GM21825 (cell line): ENCODE measurements around the gene WDR87.
"Not testable (repeated sequence)": the region's sequence is repeated elsewhere in the genome, so short reads cannot be mapped to it uniquely, and the experiment has no call there.

Experiments
- ATAC-seq: cut with Tn5 transposase; IDR thresholded peaks from one replicate; pipeline ENCODE4 v1.9.1; 2021; ENCODE audit warnings: mild to moderate bottlenecking, moderate library complexity; ENCODE audit not compliant: unreplicated experiment

WDR87 gene

DNA sequence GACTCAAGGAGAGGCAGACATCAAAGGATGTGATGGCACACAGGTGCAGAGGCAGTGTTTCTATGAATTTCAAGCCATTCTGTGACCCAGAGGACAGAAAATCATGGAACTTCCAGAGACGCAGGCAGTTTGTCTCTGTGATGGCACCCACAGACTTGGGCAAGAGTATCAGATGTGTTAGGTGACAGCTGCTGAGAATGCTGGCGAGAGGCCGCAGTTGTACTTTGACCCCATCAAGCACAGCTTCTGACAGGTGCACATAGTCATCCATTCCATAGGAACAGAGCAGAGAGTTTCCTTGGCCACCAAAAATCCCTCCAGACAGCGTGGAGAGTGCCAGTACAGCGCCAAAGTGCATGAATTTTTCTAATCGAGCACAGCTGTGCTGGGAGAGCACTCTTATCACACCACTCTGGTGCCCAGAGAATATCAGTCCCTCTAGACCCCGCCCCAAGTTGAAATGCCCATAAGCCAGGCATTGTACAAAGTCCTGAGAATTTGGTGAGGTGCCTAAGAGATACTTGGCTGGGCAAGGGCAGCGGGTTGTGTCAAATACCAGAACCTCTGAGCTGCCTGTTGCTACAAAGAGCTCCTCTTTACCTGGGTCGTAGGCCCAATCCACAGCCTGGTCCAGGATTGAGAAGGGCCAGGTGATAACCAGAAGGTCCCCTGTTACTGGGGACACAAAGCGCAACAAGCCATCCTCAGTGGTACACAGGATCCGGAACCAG, 12.4 kb downstream of the WDR87 start:
- ATAC-seq = no peak

DNA sequence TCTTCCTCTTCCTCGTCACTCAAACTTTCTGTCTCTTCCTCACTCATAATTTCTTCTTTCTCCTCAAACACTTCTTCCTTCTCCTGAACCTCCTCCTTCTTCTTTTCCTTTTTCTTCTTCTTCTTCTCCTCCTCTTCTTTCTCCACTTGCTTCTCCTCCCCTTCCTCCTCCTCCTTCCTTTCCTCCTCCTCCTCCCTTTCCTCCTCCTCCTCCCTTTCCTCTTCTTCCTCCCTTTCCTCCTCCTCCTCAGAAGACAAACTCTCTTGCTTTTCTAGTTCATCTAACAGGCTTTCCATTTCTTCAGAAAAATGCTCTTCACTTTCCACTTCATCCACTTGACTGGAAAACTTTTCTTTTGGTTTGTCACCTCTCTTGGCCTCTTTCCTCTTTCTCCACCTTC, 19.8 kb downstream of the WDR87 start:
- ATAC-seq = no peak

DNA sequence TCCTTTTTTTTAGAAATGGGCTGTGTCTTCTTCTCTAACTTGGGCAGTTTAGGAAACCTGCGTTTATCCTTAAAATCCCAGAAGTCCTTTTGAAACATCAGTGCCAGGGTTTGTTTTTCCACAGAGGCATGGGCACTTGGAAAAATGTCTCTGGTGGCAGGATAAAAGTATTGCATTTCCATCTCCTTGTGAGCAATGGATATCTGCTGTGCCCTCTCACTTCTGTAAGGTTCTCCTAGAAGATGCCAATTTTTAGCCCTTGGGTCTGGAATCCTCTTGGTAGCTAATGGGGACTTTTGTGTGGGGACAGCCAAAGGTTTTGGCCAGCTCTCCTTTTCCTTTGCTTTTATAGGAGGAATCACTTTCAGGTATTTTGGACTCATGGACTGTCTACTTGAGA, 21.0 kb downstream of the WDR87 start:
- no peak for ATAC-seq

DNA sequence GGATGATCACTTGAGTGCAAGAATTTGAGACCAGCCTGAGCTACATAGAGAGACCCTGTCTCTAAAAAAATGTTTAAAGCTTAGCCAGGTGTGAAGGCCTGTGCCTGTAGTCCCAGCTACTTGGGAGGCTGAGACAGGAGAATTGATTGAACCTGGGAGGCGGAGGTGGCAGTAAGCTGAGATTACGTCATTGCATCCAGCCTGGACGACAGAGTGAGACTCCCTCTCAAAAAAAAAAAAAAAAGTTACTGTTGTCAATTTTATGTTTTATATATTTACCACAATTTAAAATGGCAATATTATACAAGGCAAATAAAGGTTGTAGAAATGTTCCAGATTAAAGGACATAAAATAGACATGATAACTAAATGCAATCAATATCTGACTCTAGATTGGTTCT, 29.2 kb downstream of the WDR87 start:
- no peak for ATAC-seq

DNA sequence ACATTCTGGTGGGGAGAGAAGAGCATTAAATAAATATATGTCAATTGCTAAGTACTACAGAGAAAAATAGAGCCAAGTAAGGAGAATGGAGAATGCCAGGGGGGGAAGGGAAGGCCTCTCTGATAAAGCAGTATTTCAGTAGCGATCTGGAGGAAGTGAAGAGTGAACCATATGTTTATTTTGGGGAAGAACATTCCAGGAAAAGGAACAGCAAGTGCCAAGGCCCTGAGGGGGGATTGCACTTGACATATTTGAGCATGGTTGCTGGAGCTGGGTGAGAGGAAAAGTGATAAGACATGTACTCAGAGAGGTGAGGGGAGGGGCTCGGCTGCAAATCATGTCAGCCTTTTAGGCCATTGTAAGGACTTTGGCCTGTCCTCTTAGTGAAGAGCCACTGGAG, 30.4 kb downstream of the WDR87 start:
- no peak for ATAC-seq

DNA sequence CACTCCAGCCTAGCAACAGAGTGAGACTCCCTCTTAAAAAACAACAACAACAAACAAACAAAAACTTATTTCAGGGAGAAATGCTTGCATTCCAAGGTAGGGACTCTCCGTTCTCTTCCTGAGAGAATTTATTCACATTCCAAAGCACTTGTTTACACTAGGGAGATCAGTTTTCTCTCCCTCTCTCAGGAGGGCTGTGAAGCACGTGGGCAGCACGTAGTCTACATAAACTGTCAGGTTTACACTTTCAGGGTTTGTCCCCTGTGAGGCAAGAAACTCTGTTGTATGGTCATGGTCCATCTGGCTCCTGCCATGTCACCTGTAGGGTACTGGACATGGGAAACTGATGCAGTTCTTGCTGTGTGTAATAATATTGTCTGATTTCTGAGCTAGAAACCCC, 31.6 kb downstream of the WDR87 start:
- ATAC-seq = no peak

DNA sequence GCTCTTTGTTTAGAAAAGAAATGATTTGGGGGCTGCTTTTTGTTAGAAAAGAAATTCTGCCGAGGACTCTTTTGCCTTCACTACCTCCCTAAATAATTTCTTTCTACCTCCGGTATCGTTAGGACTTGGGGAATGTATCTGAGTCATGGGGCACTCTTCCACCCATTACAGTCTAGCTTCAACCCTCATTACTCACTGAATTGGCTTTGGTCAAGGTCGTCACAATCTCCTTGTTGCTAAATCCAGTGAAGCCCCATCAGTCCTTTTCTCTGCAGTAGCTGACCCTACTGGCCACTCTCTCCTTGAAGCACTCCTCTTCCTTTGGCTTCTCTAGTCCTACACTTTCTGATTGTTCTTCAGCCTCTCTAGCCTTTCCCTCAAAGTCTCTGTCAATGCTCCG, 34.0 kb downstream of the WDR87 start:
- no peak for ATAC-seq

DNA sequence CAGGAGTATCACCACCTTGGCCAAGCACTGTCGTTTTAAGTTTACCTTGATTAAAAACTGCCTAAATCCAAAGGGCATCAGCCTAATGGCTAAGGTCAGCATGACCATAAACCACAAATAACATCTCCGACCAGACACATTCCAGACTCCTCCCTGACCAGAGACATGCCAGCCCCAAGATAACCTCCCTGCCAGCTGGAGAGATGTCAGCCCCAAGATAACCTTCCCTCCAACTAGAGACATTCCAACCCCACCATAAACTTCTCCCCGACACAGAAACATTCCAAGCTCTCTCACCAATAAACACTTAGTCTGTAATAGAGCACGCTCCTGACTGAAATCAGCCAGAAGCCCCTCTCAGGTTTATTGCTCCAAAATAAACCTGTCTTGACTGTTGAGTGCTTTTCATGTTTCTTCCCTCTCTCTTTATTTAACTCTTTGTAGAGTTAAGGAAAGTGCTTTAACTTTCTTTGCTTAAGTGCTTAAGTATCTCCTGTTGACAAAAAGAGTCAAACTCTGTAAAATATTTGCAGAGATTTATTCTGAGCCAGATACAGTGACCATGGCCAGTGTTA, 36.5 kb downstream of the WDR87 start:
- no peak for ATAC-seq

DNA sequence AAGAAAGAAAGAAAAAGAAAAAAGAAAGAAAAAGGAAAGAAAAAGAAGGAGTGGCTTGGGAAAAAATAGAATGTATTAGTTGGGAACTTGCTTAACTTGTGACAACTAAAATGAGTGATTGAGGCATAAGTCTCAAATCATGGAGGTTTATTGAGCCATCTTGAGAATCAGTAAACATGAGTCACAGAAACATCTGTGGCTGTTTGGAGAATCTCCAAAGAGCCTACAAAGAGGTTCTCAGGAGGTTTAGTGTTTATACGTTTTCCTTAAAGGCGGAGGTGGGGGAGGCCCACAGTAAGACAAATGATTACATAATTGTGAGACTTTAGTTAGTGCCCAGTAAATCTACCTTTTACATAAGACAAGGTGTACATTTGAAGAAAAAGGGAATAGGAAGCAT, 38.6 kb downstream of the WDR87 start:
- ATAC-seq = no peak

DNA sequence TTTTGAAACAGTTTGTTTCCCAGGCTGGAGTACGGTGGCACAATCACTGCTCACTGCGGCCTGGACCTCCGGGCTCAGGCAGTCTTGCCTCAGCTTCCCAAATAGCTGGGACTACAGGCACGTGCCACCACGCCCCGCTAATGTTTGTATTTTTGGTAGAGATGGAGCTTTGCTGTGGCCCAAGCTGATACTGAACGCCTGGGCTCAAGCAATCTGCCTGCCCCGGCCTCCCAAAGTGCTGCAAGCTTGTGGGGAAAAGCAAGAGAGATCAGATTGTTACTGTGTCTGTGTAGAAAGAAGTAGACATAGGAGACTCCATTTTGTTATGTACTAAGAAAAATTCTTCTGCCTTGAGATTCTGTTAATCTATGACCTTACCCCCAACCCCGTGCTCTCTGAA, 40.5 kb downstream of the WDR87 start:
- ATAC-seq = not testable (repeated sequence)

DNA sequence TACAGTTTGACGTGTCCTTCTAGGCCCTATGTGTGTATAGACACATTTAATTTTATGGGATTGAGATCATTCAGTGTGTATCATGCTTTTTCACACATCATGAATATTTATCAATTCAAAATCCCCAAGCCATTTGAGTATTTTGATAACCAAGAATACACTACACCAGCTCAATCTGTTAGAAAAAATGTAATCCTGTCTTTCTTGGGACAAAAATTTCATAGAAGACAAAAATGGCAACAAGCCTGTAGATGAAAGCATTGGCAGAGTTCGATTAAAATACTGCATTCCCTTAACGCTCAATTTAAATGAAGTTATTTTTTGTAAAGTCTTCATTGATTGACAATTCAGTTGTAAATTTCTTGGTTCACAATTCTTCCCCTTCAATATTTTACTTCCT, 41.9 kb downstream of the WDR87 start:
- ATAC-seq = no peak

DNA sequence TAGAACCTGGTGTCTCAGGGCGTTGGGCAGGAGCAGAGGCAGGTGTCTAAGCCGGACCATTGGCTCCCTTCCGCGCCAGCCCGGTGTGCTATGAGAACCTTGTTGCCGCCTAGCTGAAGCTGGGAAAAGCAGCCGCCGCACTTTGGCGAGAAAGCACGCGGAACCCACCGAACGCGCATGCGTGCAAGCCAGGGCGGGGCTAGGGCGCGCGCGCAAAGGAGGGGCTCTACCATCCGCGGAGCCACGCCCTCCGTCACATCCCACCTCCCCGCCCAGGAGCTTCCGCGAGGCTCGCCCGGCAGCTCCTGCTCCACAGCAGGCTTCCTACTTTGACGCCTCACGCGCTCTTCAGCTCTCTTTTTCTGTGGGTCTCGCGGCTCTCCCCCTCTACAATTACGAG, 51.3 kb downstream of the WDR87 start:
- no peak for ATAC-seq

DNA sequence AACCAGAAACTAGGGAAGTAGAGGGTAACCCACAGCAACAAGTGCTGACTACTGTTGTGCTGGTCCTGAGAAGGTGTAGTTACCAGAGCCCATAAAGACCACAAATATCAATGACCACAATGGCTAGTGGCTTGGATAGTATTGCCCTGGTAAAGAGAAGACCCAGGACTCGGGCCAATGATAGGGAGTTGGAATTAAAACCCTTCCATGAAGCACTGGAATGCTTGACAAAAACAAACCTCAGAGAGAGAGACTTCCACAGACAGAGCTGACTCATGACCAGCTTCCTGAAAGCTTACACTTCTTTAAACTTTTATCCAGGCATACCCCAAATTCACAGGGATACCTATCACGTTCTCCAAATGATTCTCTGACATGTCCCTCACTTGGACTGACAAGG, 60.5 kb downstream of the WDR87 start:
- ATAC-seq = no peak
